Measurements from ENCODE around the gene CNTNAP5. TPM values are rescaled to one million over a fixed set of nuclear protein-coding genes. Genes with fewer than 3 reads are reported as not detected.

The CNTNAP5 gene
- total RNA-seq, 2 experiments from 2014 or later, result not detected

- H3K4me3 Mint-ChIP-seq, result no peak overlapping the region
- no peaks in the 10 kb centered on the region for H3K36me3 Mint-ChIP-seq (ENCODE audit: low read depth)
- no peaks in the 10 kb centered on the region for H3K4me1 Mint-ChIP-seq (ENCODE audit: low read depth)
- intact Hi-C loops (cut with micrococcal nuclease), result no loop called here
- CTCF ChIA-PET, result no interaction called here
- no peak for DNase-seq
- no peaks in the 10 kb centered on the region for H3K27me3 Mint-ChIP-seq (ENCODE audit: low read depth)
- H3K27ac Mint-ChIP-seq, result no peak overlapping the region
- H3K9me3 Mint-ChIP-seq, result peaks cover 31% of the 10 kb centered on the region
Observed at GRCh38 chr2:124689348-124689747, 664.3 kb downstream of the CNTNAP5 start.

DNA sequence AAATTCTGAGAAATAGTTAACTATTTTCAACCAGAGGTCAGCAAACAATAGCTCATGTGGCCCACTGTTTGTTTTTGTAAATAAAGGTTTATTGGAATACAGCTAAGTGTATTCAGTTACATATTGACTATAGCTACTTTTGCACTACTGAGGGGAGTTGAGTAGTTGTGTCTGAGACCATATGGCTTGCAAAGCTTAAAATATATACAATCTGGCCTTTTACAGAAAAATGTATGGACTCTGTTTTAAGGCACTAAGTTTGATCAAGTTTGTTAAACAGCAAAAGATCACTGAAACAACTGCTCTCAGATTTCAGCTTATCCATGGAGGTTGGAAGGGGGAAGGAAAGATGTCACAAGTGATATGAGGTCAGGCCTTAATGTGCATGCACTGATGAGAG, 667.1 kb downstream of the CNTNAP5 start:
- Mint-ChIP-seq H3K27ac (no peak overlapping the region), H3K4me1 (ENCODE audit: low read depth) (no peaks in the 10 kb centered on the region), H3K36me3 (ENCODE audit: low read depth) (no peaks in the 10 kb centered on the region), H3K9me3 (peaks cover 26% of the 10 kb centered on the region), H3K4me3 (no peak overlapping the region), H3K27me3 (ENCODE audit: low read depth) (no peaks in the 10 kb centered on the region)
- no peak for DNase-seq
- CTCF ChIA-PET, result no interaction called here
- intact Hi-C loops (cut with micrococcal nuclease), result no loop called here

DNA sequence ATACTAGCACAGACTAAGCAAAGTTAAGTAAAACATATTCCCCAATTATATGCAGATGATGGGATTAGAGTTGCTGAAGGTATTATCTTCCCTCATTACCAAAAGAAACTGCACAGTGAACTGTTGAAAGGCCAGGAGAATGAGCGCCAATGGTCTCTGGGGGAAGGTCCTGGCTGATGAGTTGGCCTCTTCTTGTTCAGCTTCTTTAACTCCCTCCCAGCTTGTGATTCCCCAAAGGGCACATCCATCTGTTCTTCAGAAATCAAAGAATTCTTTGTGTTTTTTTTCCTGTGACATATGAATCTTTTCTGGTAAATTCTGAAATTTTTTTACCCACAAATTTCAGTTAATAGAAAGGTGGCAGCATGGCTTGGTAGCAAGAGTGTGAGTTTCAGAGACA, 667.6 kb downstream of the CNTNAP5 start:
- Mint-ChIP-seq H3K36me3 (ENCODE audit: low read depth) (no peaks in the 10 kb centered on the region), H3K4me1 (ENCODE audit: low read depth) (no peaks in the 10 kb centered on the region), H3K27me3 (ENCODE audit: low read depth) (no peaks in the 10 kb centered on the region), H3K27ac (no peak overlapping the region), H3K9me3 (peaks cover 26% of the 10 kb centered on the region), H3K4me3 (no peak overlapping the region)
- CTCF ChIA-PET, result no interaction called here
- intact Hi-C loops (cut with micrococcal nuclease), result no loop called here
- DNase-seq, result no peak

DNA sequence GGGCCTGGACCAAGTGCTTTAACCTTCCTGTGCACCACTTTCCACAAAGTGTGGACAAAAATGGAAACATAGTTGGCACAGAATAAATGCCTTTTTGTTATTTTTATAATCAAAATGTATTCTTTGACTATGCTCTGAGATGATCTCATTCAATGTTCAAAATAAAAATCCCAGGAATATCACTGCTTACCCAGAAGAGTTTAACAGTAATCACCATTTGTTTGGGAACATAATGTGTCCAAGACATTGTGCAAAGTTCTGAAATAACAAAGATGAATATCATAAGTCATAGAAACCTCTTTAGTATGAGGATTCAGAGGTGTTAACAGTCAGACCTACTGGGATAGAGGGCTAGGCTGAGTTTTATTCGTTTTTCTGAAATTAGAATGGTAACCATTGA, 668.1 kb downstream of the CNTNAP5 start:
- intact Hi-C loops (cut with micrococcal nuclease), result no loop called here
- DNase-seq, result no peak
- Mint-ChIP-seq H3K36me3 (ENCODE audit: low read depth) (no peaks in the 10 kb centered on the region), H3K4me1 (ENCODE audit: low read depth) (no peaks in the 10 kb centered on the region), H3K9me3 (peaks cover 26% of the 10 kb centered on the region), H3K27ac (no peak overlapping the region), H3K27me3 (ENCODE audit: low read depth) (no peaks in the 10 kb centered on the region), H3K4me3 (no peak overlapping the region)
- CTCF ChIA-PET, result no interaction called here

DNA sequence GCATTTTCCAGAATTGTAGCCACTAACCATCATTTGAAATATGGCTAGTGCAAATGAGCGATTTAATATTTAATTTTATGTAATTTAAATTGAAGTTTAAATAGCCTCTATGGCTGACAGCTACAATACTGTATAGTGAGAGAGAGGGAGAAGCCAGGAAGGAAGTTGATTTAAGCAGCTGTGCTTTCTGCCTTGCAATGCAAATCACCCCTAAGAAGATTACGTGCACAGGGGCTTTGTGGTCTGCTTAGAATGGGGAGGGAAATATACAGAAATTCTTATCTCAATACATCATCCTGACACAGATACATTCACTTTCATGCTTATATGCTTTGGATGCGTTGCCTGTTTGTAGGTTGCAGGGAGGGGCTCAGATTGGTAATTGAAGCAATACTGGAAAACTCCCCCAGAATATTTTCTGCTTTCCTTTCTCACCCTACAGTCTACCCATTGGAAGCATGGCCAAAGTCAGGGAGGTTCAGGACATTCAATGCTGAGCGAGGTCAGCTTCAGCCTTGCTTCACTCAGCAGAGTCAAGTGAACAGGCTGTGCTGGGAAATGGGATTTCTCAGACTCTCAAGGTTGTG, 674.0 kb downstream of the CNTNAP5 start:
- Mint-ChIP-seq H3K27ac (no peak overlapping the region), H3K36me3 (ENCODE audit: low read depth) (no peaks in the 10 kb centered on the region), H3K4me3 (no peak overlapping the region), H3K27me3 (ENCODE audit: low read depth) (no peaks in the 10 kb centered on the region), H3K4me1 (ENCODE audit: low read depth) (no peaks in the 10 kb centered on the region), H3K9me3 (peaks cover 1% of the 10 kb centered on the region)
- intact Hi-C loops (cut with micrococcal nuclease), result no loop called here
- no peak for DNase-seq
- CTCF ChIA-PET, result interaction anchor here (0.6 kb wide), 1 partner anchor 27 kb away, joined by 3 read pairs; no protein-coding TSS in a partner anchor

DNA sequence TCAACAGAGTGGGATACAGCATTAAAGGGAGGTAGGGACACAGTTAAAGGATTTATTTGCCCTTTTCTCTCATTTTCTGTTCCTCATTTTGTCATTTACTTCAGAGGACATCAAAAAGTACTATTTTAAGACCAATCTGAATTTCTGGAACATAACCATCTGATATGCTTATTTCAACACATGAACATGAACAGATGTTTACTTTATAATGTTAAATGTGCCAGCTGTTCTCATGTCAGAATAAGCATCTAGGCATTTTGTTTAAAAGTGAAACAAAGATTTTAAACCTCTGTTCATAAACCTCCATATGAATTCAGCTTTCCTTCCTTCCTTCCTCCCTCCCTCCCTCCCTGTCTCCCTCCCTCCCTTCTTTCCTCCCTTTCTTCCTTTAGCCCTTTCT, 677.7 kb downstream of the CNTNAP5 start:
- no peaks in the 10 kb centered on the region for H3K4me1 Mint-ChIP-seq (ENCODE audit: low read depth)
- no peaks in the 10 kb centered on the region for H3K36me3 Mint-ChIP-seq (ENCODE audit: low read depth)
- peaks cover 2% of the 10 kb centered on the region for H3K27me3 Mint-ChIP-seq (ENCODE audit: low read depth)
- H3K27ac Mint-ChIP-seq, result no peak overlapping the region
- CTCF ChIA-PET, result no interaction called here
- DNase-seq, result no peak
- intact Hi-C loops (cut with micrococcal nuclease), result no loop called here
- H3K4me3 Mint-ChIP-seq, result no peak overlapping the region
- H3K9me3 Mint-ChIP-seq, result peaks cover 1% of the 10 kb centered on the region

DNA sequence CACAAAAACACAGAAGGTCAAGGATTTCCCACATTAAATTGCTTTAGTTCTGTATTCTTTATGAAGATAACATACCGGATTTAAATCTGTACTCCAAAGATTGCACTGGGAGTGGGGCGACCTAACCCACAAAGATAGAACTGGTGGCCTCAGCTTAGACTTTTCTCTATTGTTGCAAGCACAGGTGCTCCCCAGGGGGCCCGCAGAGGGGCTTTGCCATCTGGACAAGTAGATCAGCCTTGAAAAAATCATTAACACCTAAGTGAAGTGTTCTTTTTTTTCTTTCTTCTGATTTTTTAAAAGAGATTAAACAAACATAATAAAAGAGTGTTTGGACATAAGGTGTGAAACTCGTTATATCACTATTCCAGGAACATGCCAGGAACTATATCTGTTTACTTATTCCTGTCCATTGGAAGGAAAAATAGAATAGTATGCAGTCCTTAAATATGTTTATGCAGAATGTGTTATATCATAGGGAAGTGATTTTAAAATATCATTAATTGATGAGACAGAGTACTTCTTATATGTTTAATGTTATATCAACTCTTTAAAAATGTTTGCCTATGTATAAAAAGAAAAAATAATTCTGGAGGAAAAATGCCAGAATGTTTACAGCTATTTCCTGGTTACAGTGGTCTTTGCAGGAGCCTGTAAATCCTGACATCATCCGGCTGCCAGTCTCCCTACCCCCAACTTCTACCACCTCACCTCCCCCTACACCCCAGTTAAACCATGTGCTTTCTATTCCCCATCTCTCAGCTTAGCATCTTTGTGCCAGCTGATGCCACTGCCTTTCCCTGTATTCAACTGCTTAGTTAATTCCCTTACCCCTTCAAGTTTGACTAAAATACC, 679.2 kb downstream of the CNTNAP5 start:
- Mint-ChIP-seq H3K27me3 (ENCODE audit: low read depth) (peaks cover 2% of the 10 kb centered on the region), H3K4me1 (ENCODE audit: low read depth) (no peaks in the 10 kb centered on the region), H3K9me3 (peaks cover 7% of the 10 kb centered on the region), H3K4me3 (no peak overlapping the region), H3K36me3 (ENCODE audit: low read depth) (no peaks in the 10 kb centered on the region), H3K27ac (no peak overlapping the region)
- CTCF ChIA-PET, result no interaction called here
- no peak for DNase-seq
- intact Hi-C loops (cut with micrococcal nuclease), result no loop called here

DNA sequence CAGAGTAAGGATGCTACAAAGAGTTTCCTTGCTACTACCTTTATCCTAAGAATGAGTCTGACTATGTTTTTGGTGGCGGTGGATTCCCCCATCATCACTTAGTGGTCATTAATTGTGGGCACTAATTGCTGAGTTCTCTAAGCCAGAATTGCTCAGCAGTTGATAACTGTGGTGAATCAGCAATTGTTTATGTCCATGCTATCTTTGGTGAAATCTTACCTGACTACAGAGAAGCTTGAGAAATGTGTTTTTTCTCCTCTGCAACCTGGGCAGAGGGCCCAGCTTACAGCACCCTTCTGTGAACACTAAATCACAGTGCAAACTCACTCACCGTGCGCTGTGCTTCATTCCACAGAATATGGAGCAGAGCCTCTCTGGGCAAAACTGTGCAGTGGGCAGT, 683.6 kb downstream of the CNTNAP5 start:
- no peak for DNase-seq
- Mint-ChIP-seq H3K27ac (no peak overlapping the region), H3K9me3 (peaks cover 16% of the 10 kb centered on the region), H3K36me3 (ENCODE audit: low read depth) (no peaks in the 10 kb centered on the region), H3K4me3 (no peak overlapping the region), H3K27me3 (ENCODE audit: low read depth) (peaks cover 2% of the 10 kb centered on the region), H3K4me1 (ENCODE audit: low read depth) (no peaks in the 10 kb centered on the region)
- intact Hi-C loops (cut with micrococcal nuclease), result no loop called here
- CTCF ChIA-PET, result no interaction called here

DNA sequence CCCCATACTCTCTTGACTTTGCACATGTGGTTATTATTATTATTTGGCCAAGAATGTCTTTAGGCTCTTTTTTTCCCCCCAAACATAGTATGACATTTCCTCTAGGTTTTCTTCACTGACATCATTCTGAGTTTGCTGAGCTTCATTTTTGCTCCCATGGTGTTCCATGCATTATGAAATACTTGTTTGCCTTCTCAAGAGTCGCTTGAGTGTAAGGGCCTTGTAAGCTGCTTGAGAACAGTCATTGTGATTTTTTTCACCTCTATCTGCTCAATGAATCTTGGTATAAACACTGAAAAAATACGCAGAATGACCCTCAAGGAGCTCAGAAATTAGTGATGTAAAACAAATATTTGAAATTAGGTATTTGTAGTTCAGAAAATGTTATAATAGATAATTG, 688.9 kb downstream of the CNTNAP5 start:
- H3K4me3 Mint-ChIP-seq, result no peak overlapping the region
- H3K36me3 Mint-ChIP-seq (ENCODE audit: low read depth), result no peaks in the 10 kb centered on the region
- no peak overlapping the region for H3K27ac Mint-ChIP-seq
- peaks cover 13% of the 10 kb centered on the region for H3K9me3 Mint-ChIP-seq
- no peaks in the 10 kb centered on the region for H3K4me1 Mint-ChIP-seq (ENCODE audit: low read depth)
- CTCF ChIA-PET, result no interaction called here
- no peaks in the 10 kb centered on the region for H3K27me3 Mint-ChIP-seq (ENCODE audit: low read depth)
- intact Hi-C loops (cut with micrococcal nuclease), result no loop called here
- no peak for DNase-seq

- H3K4me1 Mint-ChIP-seq (ENCODE audit: low read depth), result no peaks in the 10 kb centered on the region
Observed at GRCh38 chr2:124725187-124725586, 700.1 kb downstream of the CNTNAP5 start.

GRCh38 chr2:124740636-124741035, 715.5 kb downstream of the CNTNAP5 start:
- no peaks in the 10 kb centered on the region for H3K36me3 Mint-ChIP-seq (ENCODE audit: low read depth)
- intact Hi-C loops (cut with micrococcal nuclease), result no loop called here
- H3K4me1 Mint-ChIP-seq (ENCODE audit: low read depth), result no peaks in the 10 kb centered on the region
- no peaks in the 10 kb centered on the region for H3K27me3 Mint-ChIP-seq (ENCODE audit: low read depth)
- H3K27ac Mint-ChIP-seq, result no peak overlapping the region
- no peak overlapping the region for H3K4me3 Mint-ChIP-seq
- no peaks in the 10 kb centered on the region for H3K9me3 Mint-ChIP-seq
- DNase-seq, result no peak
- CTCF ChIA-PET, result no interaction called here

More at GRCh38 chr2:124725187-124725586, 700.1 kb downstream of the CNTNAP5 start:
- Mint-ChIP-seq H3K27me3 (ENCODE audit: low read depth) (no peaks in the 10 kb centered on the region), H3K36me3 (ENCODE audit: low read depth) (no peaks in the 10 kb centered on the region), H3K27ac (no peak overlapping the region), H3K9me3 (peaks cover 5% of the 10 kb centered on the region), H3K4me3 (no peak overlapping the region)
- intact Hi-C loops (cut with micrococcal nuclease), result no loop called here
- CTCF ChIA-PET, result no interaction called here
- DNase-seq, result no peak

DNA sequence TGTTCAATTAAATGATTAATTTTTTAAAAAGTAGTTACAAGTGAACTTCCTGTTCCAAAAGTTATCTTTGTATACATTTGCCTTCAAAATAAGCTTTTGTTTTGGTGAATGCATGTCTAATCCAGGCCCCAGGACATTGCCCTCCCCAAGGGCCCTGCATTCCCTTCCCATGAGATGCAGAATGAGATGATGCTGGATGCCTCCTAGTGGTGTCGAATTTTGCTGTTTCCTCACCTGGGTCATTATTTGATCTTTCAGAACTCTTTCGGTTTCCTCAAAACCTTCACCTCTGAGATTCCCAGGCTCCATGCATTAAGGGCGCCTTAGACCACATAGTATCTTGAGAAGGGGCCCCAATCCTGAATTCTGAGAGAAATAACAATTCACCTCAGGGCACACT, 728.8 kb downstream of the CNTNAP5 start:
- intact Hi-C loops (cut with micrococcal nuclease), result no loop called here
- H3K9me3 Mint-ChIP-seq, result peaks cover 6% of the 10 kb centered on the region
- no peaks in the 10 kb centered on the region for H3K36me3 Mint-ChIP-seq (ENCODE audit: low read depth)
- no peak for DNase-seq
- no peak overlapping the region for H3K27ac Mint-ChIP-seq
- H3K4me1 Mint-ChIP-seq (ENCODE audit: low read depth), result no peaks in the 10 kb centered on the region
- CTCF ChIA-PET, result no interaction called here
- no peaks in the 10 kb centered on the region for H3K27me3 Mint-ChIP-seq (ENCODE audit: low read depth)
- H3K4me3 Mint-ChIP-seq, result no peak overlapping the region

GRCh38 chr2:124755386-124755785, 730.3 kb downstream of the CNTNAP5 start:
- no peaks in the 10 kb centered on the region for H3K4me1 Mint-ChIP-seq (ENCODE audit: low read depth)
- DNase-seq, result no peak
- no peaks in the 10 kb centered on the region for H3K36me3 Mint-ChIP-seq (ENCODE audit: low read depth)
- no peak overlapping the region for H3K4me3 Mint-ChIP-seq
- intact Hi-C loops (cut with micrococcal nuclease), result no loop called here
- H3K27me3 Mint-ChIP-seq (ENCODE audit: low read depth), result no peaks in the 10 kb centered on the region
- H3K9me3 Mint-ChIP-seq, result peaks cover 4% of the 10 kb centered on the region
- no peak overlapping the region for H3K27ac Mint-ChIP-seq
- CTCF ChIA-PET, result interaction anchor here (0.7 kb wide), 1 partner anchor 22 kb away, joined by 3 read pairs; no protein-coding TSS in a partner anchor
